Measurements from ENCODE around the gene ISG15. TPM values are rescaled to one million over a fixed set of nuclear protein-coding genes. Genes with fewer than 3 reads are reported as not detected.

Gene ISG15
- polyA plus RNA-seq, 1 of the 3 experiments (the other 2 are of a cell fraction) = 28.6 TPM

GRCh38 chr1:1023700-1024099 is 10.4 kb downstream of the ISG15 start (continued):
- TF ChIP-seq REST (IDR thresholded peaks at IDR 0.05; ENCODE audit: low read depth, low read length) = no peak
- no peak for TF ChIP-seq GABPA (IDR thresholded peaks at IDR 0.05; ENCODE audit: low read depth)
- TF ChIP-seq RCOR1 (IDR thresholded peaks at IDR 0.05; ENCODE audit: low read length) = no peak
- no peak for TF ChIP-seq CHD2 (IDR thresholded peaks at IDR 0.05; ENCODE audit: low read length, partially characterized antibody)
- TF ChIP-seq NRF1 (IDR thresholded peaks at IDR 0.05; ENCODE audit: low read depth, low read length) = no peak

- CTCF ChIA-PET = interaction anchor here (0.7 to 6.0 kb wide), 6 partner anchors 9 to 266 kb away, joined by 3 to 52 read pairs (median 10); no protein-coding TSS in a partner anchor
- peaks cover 6% of the 10 kb centered on the region; the same call in 1 of the 2 replicates for H4K20me1 ChIP-seq (ENCODE audit: insufficient read depth)
- no peak for DNase-seq
- no peaks in the 10 kb centered on the region for H3K9me3 ChIP-seq
- no peak overlapping the region for H3K4me2 ChIP-seq
- no peaks in the 10 kb centered on the region for H3K79me2 ChIP-seq (ENCODE audit: insufficient read depth)
- TF ChIP-seq SMC3 (IDR thresholded peaks at IDR 0.05; ENCODE audit: low read depth, low read length) = no peak
- no peak for TF ChIP-seq FOSL2 (IDR thresholded peaks at IDR 0.05; ENCODE audit: borderline replicate concordance, low read depth)
- no peak for TF ChIP-seq EZH2phosphoT487 (IDR thresholded peaks at IDR 0.05; ENCODE audit: borderline replicate concordance, low read depth)
- H2AFZ ChIP-seq (ENCODE audit: low read depth) = no peak overlapping the region
- no peak overlapping the region for H3K9ac ChIP-seq
- H3F3A ChIP-seq (replicated peaks; ENCODE audit: insufficient read depth) = no peaks in the 10 kb centered on the region
- H3K4me1 ChIP-seq (ENCODE audit: control insufficient read depth in 1 of 2, insufficient read depth in 2 of 2, low read depth in 1 of 2, low read length in 1 of 2) = peaks cover 0 to 10% of the 10 kb centered on the region in 2 experiments; a peak in 1 of 4 replicates
- no peaks in the 10 kb centered on the region for H3K9me2 ChIP-seq
- WGBS (ENCODE audit: low lambda C conversion rate) = 88% methylated on average over 3 of the region's 9 CpGs
- H3K4me3 ChIP-seq (ENCODE audit: low read depth in 2 of 2, low read length in 1 of 2) = no peak overlapping the region
- H3K27ac ChIP-seq (ENCODE audit: low read depth in 2 of 2, low read length in 1 of 2) = no peak overlapping the region
- no peaks in the 10 kb centered on the region for H3K27me3 ChIP-seq (ENCODE audit: insufficient read depth)
- peaks cover 0 to 10% of the 10 kb centered on the region in 2 experiments for H3K36me3 ChIP-seq (replicated peaks in 1 of 2; ENCODE audit: control insufficient read depth in 1 of 2, insufficient read depth in 2 of 2, low read length in 1 of 2)
- POLR2A ChIA-PET = no interaction called here
Observed at GRCh38 chr1:1024149-1024770, 11.0 kb downstream of the ISG15 start.
